GM04503 (cell line): ENCODE results near the gene ZNF543.
"Not testable (repeated sequence)": the region's sequence is repeated elsewhere in the genome, so short reads cannot be mapped to it uniquely, and the experiment has no call there.

Source experiments
- DNase-seq: peaks from one replicate; pipeline ENCODE4 v3.0.0-alpha.2; 2012; ENCODE audit warnings: low read depth

The ZNF543 gene

DNA sequence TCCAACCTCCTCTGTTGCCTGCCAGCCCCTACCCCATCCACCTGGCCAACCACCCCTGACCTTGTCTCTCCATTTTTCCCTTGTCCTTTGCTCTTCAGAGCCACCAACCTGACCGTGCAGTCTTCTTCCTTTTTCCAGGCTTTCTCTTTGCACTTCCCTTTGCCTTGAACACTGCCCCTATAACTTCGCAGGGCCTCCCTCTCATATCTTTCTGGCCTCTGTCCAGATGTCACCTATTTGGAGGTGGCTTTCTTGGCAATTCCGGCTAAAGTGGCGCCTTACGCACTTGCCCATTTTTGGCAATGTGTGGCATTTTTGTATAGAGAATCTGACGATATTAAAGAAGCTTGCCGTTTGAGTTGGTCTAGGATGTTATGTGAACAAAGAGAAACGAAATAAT is 844 bp downstream of the ZNF543 start:
- no peak for DNase-seq

DNA sequence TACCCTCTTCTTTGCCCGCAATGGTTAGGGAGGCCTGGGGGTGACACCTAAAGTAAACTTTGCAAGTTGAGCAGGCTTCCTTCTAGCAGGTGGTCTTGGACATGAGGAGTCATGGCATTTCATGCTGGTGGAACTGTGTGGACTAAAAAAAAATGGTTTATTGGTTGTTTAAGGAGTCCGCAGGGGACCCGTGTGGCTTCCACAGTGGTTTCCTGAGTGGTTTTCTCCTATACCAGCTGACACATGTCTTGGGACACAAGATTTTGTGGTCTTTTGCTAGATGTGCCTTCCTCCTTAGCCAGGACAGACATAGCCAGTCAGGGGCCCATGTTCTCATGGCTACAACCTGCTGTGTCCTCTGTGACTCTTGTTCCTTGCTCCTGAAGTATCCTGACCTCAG is 1.5 kb downstream of the ZNF543 start:
- DNase-seq: no peak

DNA sequence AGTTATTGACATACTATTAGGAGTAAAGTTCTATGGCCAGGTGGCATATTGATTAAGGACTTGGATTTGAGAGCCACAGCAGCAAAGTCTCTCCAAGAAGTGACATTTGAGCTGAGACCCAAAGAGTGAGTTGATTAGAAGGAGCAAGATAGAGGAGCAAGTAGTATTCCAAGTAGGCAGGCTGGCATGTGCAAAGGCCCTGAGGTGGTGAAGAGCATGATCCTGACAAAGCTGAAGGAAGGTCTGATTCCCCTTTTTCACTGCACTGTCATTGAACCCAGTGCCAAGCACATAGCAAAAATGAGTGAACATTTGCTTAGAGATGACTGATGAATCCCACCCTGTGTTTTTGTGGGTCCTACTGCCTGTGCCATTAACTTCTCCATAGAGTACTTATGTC is 4.7 kb downstream of the ZNF543 start:
- DNase-seq: no peak

DNA sequence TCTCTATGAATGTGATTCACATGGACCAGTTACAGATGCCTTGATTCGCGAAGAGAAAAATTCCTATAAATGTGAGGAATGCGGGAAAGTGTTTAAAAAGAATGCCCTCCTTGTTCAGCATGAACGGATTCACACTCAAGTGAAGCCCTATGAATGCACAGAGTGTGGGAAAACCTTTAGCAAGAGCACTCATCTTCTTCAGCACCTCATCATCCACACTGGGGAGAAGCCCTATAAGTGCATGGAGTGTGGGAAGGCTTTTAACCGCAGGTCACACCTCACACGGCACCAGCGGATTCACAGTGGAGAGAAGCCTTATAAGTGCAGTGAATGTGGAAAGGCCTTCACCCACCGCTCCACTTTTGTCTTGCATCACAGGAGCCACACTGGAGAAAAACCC is 7.7 kb downstream of the ZNF543 start:
- no peak for DNase-seq

DNA sequence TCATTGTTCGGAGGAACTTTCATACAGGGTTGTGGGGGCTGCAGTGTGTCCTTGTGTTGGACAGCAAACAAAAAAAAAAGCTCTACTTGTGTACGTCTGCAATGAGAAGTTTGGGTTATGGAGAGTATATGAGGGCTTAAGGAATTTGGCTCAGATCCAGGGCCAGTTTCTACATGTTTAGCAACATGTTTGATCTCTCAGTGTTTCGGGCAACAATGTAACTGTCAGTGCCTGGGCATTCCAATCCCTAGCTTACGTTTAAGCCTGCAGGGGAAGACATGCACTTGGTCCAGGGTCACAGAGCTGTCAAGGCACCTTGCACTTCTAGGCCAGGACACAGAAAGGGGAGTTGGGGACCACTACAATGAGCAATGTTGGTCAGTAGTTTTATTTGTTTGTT is 13.9 kb downstream of the ZNF543 start:
- DNase-seq: no peak

DNA sequence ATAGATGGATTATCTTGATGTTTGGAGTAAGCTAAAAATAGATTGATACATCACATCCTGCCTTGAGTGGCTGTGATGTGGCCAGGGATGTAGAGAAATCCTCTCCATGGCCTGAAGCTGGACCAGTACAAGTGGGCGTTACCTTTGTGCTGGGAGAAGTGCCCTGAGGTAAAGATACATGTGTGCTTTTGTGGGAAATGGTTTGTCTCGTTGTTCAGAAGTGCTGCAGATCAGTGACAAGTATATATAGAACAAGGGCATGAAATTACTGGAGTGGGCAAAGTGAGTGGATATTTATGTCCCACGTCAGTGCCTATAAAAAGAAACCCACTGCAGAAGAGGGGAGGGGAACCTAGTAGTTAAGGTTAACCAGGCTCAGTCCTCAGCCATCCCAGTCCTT is 18.6 kb downstream of the ZNF543 start:
- no peak for DNase-seq

DNA sequence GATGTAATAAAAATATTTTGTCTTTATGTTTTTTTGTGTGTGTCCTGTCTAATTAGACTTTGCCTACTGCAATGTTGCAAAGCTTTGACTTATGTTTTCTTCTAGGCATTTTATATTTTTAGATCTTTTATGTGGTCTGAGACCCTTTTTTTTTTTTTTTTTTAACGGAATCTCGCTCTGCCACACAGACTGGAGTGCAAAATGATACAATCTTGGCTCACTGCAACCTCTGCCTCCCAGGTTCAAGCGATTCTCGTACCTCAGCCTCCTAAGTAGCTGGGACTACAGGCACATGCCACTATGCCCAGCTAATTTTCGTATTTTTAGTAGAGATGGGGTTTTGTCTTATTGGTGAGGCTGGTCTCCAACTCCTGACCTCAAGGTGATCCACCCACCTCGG is 22.3 kb downstream of the ZNF543 start:
- no peak for DNase-seq

DNA sequence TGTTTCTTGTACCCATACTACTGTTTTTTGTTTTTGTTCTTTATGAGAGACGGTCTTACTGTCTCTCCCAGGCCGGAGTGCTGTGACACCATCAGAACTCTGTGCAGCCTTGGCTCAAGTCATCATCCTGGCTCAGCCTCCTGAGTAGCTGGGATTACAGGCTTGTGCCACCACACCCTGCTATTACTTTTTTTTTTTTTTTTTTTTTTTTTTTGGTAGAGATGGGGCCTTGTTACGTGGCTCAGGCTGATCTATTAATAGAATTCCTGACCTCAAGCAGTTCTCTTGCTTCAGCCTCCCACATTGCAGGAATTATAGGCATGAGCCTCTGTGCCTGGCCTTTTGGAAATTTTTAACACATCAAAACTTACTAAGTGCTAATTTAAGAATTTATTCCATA is 27.9 kb downstream of the ZNF543 start:
- DNase-seq: peak; percentile 51

DNA sequence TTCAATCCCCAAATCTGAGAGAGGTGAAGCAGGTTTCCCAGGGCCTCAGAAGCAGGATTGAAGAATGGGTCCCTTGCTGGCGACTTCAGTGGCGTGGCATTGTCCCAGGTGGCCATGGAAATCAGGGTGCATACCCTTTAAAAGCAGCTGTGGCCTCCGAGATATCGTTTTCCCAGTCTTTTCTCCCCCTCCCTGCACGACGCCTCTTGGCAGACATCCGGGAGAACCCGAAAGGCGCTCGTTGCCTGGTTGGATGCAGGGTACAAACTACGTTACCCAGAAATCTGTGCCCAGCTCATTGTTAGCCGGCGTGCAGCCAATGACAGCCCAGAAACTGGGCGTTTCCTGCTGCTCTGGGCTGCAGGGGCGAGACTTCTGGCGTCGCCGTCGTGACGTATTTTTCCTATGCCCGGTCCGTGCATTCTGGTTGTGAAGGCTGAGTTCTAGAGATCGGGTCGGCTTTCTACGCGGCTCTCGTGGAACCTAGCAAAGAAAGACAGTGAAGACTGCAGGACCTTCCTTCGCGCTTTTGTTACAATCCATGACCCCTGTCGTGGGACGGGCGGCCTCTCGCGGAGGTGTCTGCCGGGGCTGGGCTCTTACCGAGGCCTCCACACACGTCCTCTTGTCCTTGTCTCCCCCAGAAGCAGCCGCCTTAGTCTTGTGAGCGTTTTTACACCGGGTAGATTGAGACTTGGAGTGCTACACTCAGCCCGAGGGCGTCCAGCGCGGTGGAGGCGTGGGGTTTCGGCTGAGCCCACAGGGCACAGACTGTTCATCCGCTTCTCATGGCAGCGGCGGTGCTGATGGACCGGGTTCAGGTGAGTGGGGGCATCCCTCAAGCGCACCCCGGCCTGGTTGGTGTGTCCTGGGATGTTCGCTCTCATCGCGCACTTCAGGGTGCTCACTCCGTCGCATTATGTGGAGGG is 30.9 kb downstream of the ZNF543 start, which contains the start of gene ZNF304:
Gene ZNF304 (plus strand): TSS at position 395 of the 929 bp plus-strand sequence. CDS start 394 bp downstream, at position 789.
- DNase-seq: peak; percentile 81

DNA sequence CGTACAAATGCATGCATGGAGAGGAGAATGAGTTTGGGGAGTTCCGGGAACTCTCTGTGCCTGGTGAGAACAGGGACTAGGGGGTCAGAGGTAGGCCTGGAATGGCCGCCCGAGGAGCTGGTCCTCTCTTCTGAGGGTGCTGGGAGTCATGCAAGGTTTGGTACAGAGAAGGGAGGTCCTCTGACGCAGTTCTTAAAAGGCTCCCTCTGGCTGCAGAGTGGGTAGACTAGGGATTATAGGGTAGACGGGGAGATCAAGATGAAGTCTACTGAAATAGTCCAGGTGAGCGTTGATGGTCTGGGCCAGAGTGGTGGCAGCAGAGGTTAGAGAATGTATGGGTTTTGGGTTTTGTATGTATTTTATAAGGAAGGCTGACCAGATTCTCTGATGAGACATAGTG is 31.6 kb downstream of the ZNF543 start:
- no peak for DNase-seq

DNA sequence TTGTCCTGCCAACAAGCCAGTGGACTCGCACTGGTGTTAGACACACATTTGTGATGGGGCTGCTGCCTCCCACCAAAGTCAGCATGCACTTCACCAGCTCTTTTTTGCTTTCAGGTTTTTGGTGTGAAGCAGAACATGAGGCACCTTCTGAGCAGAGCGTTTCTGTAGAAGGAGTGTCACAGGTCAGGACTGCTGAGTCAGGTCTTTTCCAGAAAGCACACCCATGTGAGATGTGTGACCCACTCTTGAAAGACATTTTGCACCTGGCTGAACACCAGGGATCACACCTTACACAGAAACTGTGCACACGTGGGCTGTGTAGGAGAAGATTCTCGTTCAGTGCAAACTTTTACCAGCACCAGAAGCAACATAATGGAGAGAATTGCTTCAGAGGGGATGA is 35.6 kb downstream of the ZNF543 start:
- no peak for DNase-seq

DNA sequence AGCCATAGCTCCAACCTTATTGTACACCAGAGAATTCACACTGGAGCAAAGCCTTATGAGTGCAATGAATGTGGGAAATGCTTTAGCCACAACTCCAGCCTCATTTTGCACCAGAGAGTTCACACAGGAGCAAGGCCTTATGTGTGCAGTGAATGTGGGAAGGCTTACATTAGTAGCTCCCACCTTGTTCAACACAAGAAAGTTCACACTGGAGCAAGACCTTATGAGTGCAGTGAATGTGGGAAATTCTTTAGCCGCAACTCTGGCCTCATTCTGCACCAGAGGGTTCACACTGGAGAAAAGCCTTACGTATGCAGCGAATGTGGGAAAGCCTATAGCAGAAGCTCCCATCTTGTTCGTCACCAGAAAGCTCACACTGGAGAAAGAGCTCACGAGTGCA is 37.1 kb downstream of the ZNF543 start:
- no peak for DNase-seq

DNA sequence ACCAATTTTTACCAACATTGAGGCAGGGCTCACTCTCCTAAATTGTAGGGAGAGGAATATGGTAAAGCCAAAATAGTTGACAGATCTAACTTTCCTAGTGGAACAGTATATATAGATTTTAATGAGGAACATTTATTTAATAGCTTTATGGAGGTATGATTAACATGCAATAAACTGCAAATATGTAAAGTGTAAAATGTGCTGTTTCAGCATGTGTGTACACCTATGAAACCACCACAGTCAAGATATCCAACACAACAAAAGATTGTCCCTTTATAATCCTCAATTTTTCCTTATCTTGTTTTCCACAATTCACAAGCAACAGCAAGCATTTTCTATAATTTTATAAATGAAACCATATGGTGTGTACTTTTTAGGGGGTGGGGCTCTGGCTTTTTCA is 39.0 kb downstream of the ZNF543 start:
- no peak for DNase-seq

DNA sequence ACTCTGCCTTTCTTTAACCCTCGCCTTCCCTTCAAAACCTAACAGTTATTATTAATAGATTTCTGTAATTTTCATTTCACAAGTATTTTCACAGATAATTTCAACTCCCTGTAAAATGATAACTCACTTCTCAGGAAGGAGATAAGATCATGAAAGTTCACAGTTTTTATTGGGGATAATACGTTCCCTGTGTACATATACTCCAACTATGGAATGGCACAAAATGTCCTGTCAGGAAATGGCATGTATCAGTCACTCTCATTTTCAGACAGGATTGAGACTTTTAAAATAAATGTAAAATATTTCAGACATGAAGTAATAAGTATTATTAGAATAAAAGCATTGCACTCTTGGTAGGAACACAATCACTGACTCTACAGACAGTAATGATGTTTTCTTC is 42.1 kb downstream of the ZNF543 start:
- no peak for DNase-seq

DNA sequence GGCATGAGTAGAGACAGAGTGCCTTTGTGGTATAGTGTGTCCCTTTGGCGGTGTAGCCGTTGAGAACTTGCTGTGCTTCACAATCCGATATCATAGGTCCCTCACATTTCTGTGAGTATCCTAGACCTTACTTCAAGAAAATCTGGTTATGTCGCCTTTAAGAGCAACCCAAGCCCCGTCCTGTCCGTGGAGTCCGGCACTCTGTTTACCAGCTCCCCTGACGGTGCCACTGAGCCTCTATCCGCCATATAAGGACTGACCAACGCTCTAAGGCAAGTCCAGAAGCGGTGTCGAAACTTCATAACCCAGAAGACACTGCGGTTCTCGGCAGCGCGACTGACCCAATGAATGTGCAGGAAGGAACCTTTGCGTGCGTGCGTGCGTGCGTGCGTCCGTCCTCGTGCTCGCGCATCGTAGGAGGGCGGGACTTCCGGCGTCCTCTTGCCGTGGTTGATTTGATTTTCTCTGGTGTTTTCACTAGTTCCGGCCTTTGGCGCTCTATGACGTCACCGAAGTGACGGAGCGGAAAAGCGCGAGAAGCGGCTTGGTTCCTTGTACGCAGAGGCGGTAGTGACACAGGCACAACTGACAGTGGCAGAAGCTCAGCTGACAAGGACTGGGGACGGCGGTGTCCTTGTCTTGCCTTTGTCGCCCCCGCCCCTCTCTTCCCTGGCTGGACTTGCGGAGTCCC is 42.9 kb downstream of the ZNF543 start, which contains the start of the genes TRAPPC2B and ZNF547:
Gene TRAPPC2B (plus strand): TSS at position 555 of the 691 bp plus-strand sequence. CDS start 1,283 bp downstream, outside the sequence.
Gene ZNF547 (plus strand): TSS at position 555 of the 691 bp plus-strand sequence. CDS start 5,005 bp downstream, outside the sequence.
- DNase-seq: peak; percentile 97

DNA sequence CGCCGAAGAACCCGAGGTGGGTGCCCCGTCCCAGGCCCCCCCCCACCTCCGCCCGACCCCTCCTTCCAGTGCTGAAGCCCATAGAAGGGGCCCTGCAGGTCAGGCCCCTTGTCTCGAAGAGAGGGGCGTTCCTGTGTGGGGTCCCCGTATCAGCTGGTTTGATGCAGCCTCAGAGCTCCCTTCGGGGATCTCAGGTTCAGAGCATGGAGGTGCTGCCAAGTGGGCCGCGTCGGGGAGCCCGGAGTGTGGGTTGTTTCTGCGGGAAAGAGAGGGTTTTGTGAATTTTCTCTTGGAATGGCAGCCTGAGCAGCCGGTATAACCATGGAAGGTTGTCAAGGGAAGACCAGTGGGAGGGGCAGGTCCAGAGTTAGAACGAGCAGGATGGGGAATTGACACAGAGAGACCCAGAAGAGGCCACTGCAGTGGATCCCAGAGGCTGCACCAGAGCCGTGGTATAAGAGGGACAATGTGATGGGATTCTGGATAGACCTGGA is 43.5 kb downstream of the ZNF543 start:
- DNase-seq: no peak

DNA sequence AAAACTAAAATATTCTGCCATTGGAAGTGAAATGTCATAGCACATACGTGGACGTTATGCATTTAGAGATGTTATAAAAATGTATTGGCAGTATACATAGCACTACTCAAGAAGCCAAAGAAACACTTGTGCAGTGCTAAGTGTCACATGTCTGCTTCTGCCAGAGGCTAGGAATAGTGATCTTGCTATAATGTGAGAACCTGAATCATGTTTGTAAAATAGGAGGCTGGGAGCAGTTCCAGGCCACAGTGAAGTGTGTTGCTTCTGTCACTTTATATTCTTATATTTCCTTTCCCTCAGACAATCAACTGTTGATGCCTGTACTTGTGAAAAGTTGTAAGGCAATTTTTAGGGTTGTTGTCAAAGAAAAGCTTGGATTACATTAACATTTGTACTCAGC is 46.5 kb downstream of the ZNF543 start:
- no peak for DNase-seq

DNA sequence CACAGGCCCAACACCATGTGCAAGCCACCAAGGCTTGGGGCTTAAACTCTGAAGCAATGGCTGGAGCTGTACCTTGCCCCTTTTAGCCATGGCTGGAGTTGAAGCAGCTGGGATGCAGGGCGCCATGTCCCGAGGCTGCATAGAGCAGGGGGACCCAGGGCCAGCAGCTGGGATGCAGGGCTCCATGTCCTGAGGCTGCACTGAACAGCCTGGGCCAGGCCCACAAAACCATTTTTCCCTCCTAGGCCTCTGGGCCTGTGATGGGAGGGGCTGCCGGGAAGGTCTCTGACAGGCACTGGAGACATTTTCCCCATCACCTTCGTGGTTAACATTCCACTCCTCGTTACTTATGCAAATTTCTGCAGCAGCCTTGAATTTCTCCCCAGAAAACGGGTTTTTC is 53.9 kb downstream of the ZNF543 start:
- DNase-seq: no peak

DNA sequence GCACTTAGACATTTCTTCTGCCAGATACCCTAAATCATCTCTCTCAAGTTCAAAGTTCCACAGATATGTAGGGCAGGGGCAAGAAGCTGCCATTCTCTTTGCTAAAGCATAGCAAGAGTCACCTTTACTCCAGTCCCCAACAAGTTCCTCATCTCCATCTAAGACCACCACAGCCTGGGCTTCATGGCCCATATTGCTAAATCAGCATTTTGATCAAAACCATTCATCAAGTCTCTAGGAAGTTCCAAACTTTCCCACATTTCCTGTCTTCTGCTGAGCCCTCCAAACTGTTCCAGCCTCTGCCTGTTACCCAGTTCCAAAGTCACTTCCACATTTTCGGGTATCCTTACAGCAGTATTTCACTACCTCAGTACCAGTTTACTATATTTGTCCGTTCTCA is 54.4 kb downstream of the ZNF543 start:
- not testable (repeated sequence) for DNase-seq

DNA sequence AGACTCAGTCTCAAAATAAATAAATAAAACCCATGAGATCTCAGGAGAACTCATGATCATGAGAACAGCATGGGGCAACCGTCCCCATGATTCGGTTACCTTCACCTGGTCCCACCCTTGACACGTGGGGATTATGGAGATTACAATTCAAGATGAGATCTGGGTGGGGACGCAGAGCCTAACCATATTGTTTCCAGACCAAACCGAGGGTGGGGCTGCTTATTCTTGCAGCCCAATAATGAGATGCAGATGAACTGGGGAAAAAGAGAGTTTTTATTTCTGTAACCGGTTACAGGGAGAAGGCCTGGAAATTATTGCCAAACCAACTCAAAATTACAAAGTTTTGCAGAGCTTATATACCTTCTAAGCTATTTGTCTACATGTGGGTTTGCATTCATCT is 55.9 kb downstream of the ZNF543 start:
- no peak for DNase-seq

DNA sequence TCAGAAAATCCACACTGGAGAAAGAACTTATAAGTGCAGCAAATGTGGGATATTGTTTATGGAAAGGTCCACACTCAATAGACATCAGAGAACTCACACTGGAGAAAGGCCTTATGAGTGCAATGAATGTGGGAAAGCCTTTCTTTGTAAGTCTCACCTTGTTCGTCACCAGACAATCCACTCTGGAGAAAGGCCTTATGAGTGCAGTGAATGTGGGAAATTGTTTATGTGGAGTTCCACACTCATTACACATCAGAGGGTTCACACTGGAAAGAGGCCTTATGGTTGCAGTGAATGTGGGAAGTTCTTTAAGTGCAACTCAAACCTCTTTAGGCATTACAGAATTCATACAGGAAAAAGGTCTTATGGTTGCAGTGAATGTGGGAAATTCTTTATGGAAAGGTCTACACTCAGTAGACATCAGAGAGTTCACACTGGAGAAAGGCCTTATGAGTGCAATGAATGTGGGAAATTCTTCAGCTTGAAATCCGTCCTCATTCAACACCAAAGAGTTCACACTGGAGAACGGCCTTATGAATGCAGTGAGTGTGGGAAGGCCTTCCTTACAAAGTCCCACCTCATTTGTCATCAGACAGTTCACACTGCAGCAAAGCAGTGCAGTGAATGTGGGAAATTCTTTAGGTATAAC is 57.4 kb downstream of the ZNF543 start:
- DNase-seq: no peak
